Neural progenitor cell (in vitro differentiated cells): ENCODE data around the gene FGFR2. TPM values are rescaled to one million over a fixed set of nuclear protein-coding genes. Genes with fewer than 3 reads are reported as not detected.

ENCODE experiments used
- DNase-seq: peaks from one replicate; pipeline ENCODE4 v3.0.0-alpha.2; 2016; ENCODE audit warnings: low spot score
- H2AFZ ChIP-seq: fragments of 200-600 bp; sonication (generic); replicated peaks from 2 replicates; pipeline ENCODE4 v1.6.1; 2016; ENCODE audit warnings: antibody characterized with exemption
- H3F3A ChIP-seq: fragments of 200-600 bp; sonication (generic); 2 replicates; pipeline ENCODE4 v1.6.1; 2016; ENCODE audit warnings: antibody characterized with exemption, low read depth
- H3K27ac ChIP-seq: fragments of 200-600 bp; sonication (generic); 2 replicates; pipeline ENCODE4 v1.5.1; 2016; ENCODE audit warnings: mild to moderate bottlenecking
- H3K27me3 ChIP-seq: fragments of 200-600 bp; sonication (generic); 2 replicates; pipeline ENCODE4 v1.6.1; 2016; ENCODE audit warnings: mild to moderate bottlenecking, moderate library complexity
- H3K36me3 ChIP-seq: fragments of 200-600 bp; sonication (generic); 2 replicates; pipeline ENCODE4 v1.5.1; 2016
- H3K4me1 ChIP-seq: fragments of 200-600 bp; sonication (generic); 2 replicates; pipeline ENCODE4 v1.6.1; 2016; ENCODE audit warnings: mixed run types
- H3K4me2 ChIP-seq: fragments of 200-600 bp; sonication (generic); 2 replicates; pipeline ENCODE4 v1.6.1; 2016
- H3K4me3 ChIP-seq: fragments of 200-600 bp; sonication (generic); 2 replicates; pipeline ENCODE4 v1.5.1; 2016
- H3K79me2 ChIP-seq: fragments of 200-600 bp; sonication (generic); 2 replicates; pipeline ENCODE4 v1.6.1; 2016; ENCODE audit warnings: low read depth
- H3K9ac ChIP-seq: fragments of 200-600 bp; sonication (generic); 2 replicates; pipeline ENCODE4 v1.6.1; 2016
- H3K9me3 ChIP-seq: fragments of 200-600 bp; sonication (generic); 2 replicates; pipeline ENCODE4 v1.5.1; 2016; ENCODE audit warnings: low read depth
- H4K20me1 ChIP-seq: fragments of 200-600 bp; sonication (generic); 2 replicates; pipeline ENCODE4 v1.6.1; 2016; ENCODE audit warnings: low read depth
- H3K27ac Mint-ChIP-seq: 3 replicates; pipeline ENCODE4 v1.8.0; 2021; ENCODE audit warnings: mixed read lengths
- H3K27me3 Mint-ChIP-seq: 2 replicates; pipeline ENCODE4 v1.8.0; 2022; ENCODE audit warnings: low read depth, mild to moderate bottlenecking, inconsistent platforms, moderate library complexity, mixed read lengths; ENCODE audit not compliant: insufficient read depth
- H3K36me3 Mint-ChIP-seq: 3 replicates; pipeline ENCODE4 v1.8.0; 2021; ENCODE audit warnings: mixed read lengths
- H3K4me1 Mint-ChIP-seq: 3 replicates; pipeline ENCODE4 v1.8.0; 2021; ENCODE audit warnings: mixed read lengths
- H3K4me3 Mint-ChIP-seq: 3 replicates; pipeline ENCODE4 v1.8.0; 2021; ENCODE audit warnings: mild to moderate bottlenecking, moderate library complexity, mixed read lengths
- H3K9me3 Mint-ChIP-seq: 3 replicates; pipeline ENCODE4 v1.8.0; 2020; ENCODE audit warnings: mixed read lengths
- CTCF ChIP-seq: fragments of 200-600 bp; sonication (generic); IDR thresholded peaks from 2 replicates; pipeline ENCODE4 v1.5.1; 2017; ENCODE audit warnings: antibody characterized with exemption, mild to moderate bottlenecking
- EZH2 ChIP-seq: fragments of 200-600 bp; sonication (generic); IDR thresholded peaks from 2 replicates; pipeline ENCODE4 v1.6.1; 2017; ENCODE audit warnings: antibody characterized with exemption, mild to moderate bottlenecking, moderate library complexity
- EZH2phosphoT487 ChIP-seq: fragments of 200-600 bp; sonication (generic); IDR thresholded peaks from 2 replicates; pipeline ENCODE4 v1.6.1; 2017; ENCODE audit warnings: antibody characterized with exemption
- total RNA-seq: library from RNA; depleted of rRNA; stranded (reverse); fragments of >200 nt; gene quantifications from 2 replicates; pipeline ENCODE4 v1.2.3, GENCODE V29; 2015; ENCODE audit warnings: low replicate concordance

Gene FGFR2
- total RNA-seq, 1 donor from 2014 or later: 99.1 TPM

- Mint-ChIP-seq H3K4me1 (peaks cover 32% of the 10 kb centered on the region), H3K27me3 (peaks cover 5% of the 10 kb centered on the region), H3K27ac (peak overlapping the region; percentile 62), H3K4me3 (no peak overlapping the region), H3K9me3 (no peaks in the 10 kb centered on the region), H3K36me3 (no peaks in the 10 kb centered on the region)
- DNase-seq: no peak
- Histone ChIP-seq H3K9ac (no peak overlapping the region), H3K36me3 (no peaks in the 10 kb centered on the region), H3K9me3 (no peaks in the 10 kb centered on the region), H3K4me3 (no peak overlapping the region), H3K79me2 (no peaks in the 10 kb centered on the region), H2AFZ (no peak overlapping the region), H3K27ac (no peak overlapping the region), H3K27me3 (no peaks in the 10 kb centered on the region), H3K4me2 (no peak overlapping the region), H3F3A (peaks cover 14% of the 10 kb centered on the region), H4K20me1 (no peaks in the 10 kb centered on the region), H3K4me1 (peaks cover 44% of the 10 kb centered on the region)
- TF ChIP-seq EZH2phosphoT487 (no peak), EZH2 (no peak), CTCF (no peak)
Measured at GRCh38 chr10:121448766-121449421, 149.3 kb downstream of the FGFR2 start.

GRCh38 chr10:121444520-121445165 lies 153.6 kb downstream of the FGFR2 start:
- TF ChIP-seq EZH2phosphoT487 (no peak), EZH2 (no peak)
- Histone ChIP-seq H3F3A (peaks cover 4% of the 10 kb centered on the region), H3K4me3 (no peak overlapping the region), H2AFZ (peak overlapping the region; percentile 42), H3K79me2 (no peaks in the 10 kb centered on the region), H3K4me1 (peaks cover 32% of the 10 kb centered on the region), H3K9ac (no peak overlapping the region), H4K20me1 (no peaks in the 10 kb centered on the region), H3K36me3 (no peaks in the 10 kb centered on the region), H3K27me3 (no peaks in the 10 kb centered on the region), H3K9me3 (no peaks in the 10 kb centered on the region), H3K4me2 (peak overlapping the region; percentile 38), H3K27ac (no peak overlapping the region)
- DNase-seq: no peak
- Mint-ChIP-seq H3K36me3 (no peaks in the 10 kb centered on the region), H3K27ac (no peak overlapping the region), H3K4me3 (no peak overlapping the region), H3K9me3 (no peaks in the 10 kb centered on the region), H3K4me1 (peaks cover 25% of the 10 kb centered on the region), H3K27me3 (peaks cover 5% of the 10 kb centered on the region)

- no peak overlapping the region for H3K4me3 Mint-ChIP-seq
- no peak overlapping the region for H3K9ac ChIP-seq
- H3K27me3 ChIP-seq: no peaks in the 10 kb centered on the region
- TF ChIP-seq EZH2 (no peak), CTCF (no peak), EZH2phosphoT487 (no peak)
- H3K4me1 ChIP-seq: peaks cover 23% of the 10 kb centered on the region
- no peaks in the 10 kb centered on the region for H3K79me2 ChIP-seq
- peaks cover 4% of the 10 kb centered on the region for H3K27me3 Mint-ChIP-seq
- H3K9me3 Mint-ChIP-seq: no peaks in the 10 kb centered on the region
- H3K4me2 ChIP-seq: no peak overlapping the region
- H4K20me1 ChIP-seq: no peaks in the 10 kb centered on the region
- no peaks in the 10 kb centered on the region for H3K9me3 ChIP-seq
- H3K27ac Mint-ChIP-seq: no peak overlapping the region
- no peaks in the 10 kb centered on the region for H3K36me3 Mint-ChIP-seq
- peaks cover 17% of the 10 kb centered on the region for H3K4me1 Mint-ChIP-seq
- no peak overlapping the region for H2AFZ ChIP-seq
- H3K36me3 ChIP-seq: no peaks in the 10 kb centered on the region
- peaks cover 8% of the 10 kb centered on the region for H3F3A ChIP-seq
- H3K27ac ChIP-seq: no peak overlapping the region
- H3K4me3 ChIP-seq: no peak overlapping the region
- DNase-seq: no peak
Measured at GRCh38 chr10:121442086-121442935, 155.9 kb downstream of the FGFR2 start.
